Heart left ventricle (tissue), 13 donors: ENCODE results near the gene PCSK5.
"Not testable (repeated sequence)": the region's sequence is repeated elsewhere in the genome, so short reads cannot be mapped to it uniquely, and the experiment has no call there.

Source experiments
- CTCF ChIP-seq, 12 donors: fragments of 200-600 bp; sonication (generic) in 4 of 12; IDR thresholded peaks; one replicate each; pipeline versions ENCODE4 v1.5.0 to v1.8.0; 2018 to 2022; ENCODE audit warnings: antibody characterized with exemption in 12 of 12, mild to moderate bottlenecking in 5 of 12
- POLR2A ChIP-seq, 2 donors: fragments of 450-650 bp; IDR thresholded peaks; one replicate each; pipeline ENCODE4 v1.6.1; 2017; ENCODE audit warnings: antibody characterized with exemption in 2 of 2, mild to moderate bottlenecking in 2 of 2, moderate library complexity in 2 of 2
- donor health status: ischemic (EF 13 %, LVEDD 7.1; RV severe dilation, severe dysfunction).
- donor health status: DM: no; HTN: yes; CAD: no.
- donor health status: DM: no; HTN: no; CAD: no.
- donor health status: ischemic (EF 25% LVEDD 6.9; RV normal size, moderate dysfunction).
- donor health status: ischemic (EF 25% LVEDD 5.7; RV mildly dilated, moderate dysfunction).
- donor health status: ischemic (EF 35%, LVEDD 5.7; RV mildly dilated, moderate dysfunction).
- donor health status: nonischemic (EF 11% LVEDD 7.7; RV severe dilation, severe dysfunction).
- donor health status: DM: yes; HTN: yes; CAD: no.
- donor health status: PGD.
- donor health status: ischemic (EF 29% LVEDD 5.4; RV normal size, mild dysfunction).
- donor health status: nonischemic (EF 23%, LVEDD 6.1; RV moderate dilation, normal function).

- not testable (repeated sequence) for TF ChIP-seq POLR2A, CTCF (IDR thresholded peaks at IDR 0.05)
These were observed 10.5 kb downstream of the PCSK5 start for GRCh38 chr9:75900893-75901524.
